ENCODE results near the gene CDC20. TPM values are rescaled to one million over a fixed set of nuclear protein-coding genes. Genes with fewer than 3 reads are reported as not detected.

CDC20 gene
- total RNA-seq, 1 donor from 2014 or later = 125 TPM

DNA sequence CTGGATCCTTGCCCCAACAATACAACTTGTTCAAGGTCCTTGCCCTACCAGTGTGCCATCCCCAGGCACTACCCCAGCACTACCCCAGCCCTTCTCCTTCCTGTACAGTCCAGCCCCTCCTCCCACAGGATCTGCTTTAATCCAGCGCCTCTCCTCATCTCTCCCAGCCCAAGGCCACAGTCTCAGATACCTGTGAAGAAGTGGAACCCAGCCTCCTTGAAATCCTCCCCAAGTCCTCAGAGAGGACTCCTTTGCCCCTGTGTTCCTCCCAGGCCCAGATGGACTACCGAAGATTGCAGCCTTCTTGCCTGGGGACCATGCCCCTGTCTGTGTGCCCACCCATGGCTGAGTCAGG is 6.5 kb upstream of the CDC20 start:
- no peak overlapping the region for H3K27ac Mint-ChIP-seq
- peaks cover 8% of the 10 kb centered on the region for H3K36me3 Mint-ChIP-seq (ENCODE audit: low read depth)
- H3K4me1 Mint-ChIP-seq (ENCODE audit: low read depth) = peaks cover 15% of the 10 kb centered on the region
- H3K4me3 Mint-ChIP-seq (ENCODE audit: low read depth) = no peak overlapping the region
- intact Hi-C loops (cut with micrococcal nuclease) = no loop called here
- no peak for DNase-seq (ENCODE audit: low spot score)
- H3K9me3 Mint-ChIP-seq = no peaks in the 10 kb centered on the region
- no peaks in the 10 kb centered on the region for H3K27me3 Mint-ChIP-seq (ENCODE audit: low read depth)

DNA sequence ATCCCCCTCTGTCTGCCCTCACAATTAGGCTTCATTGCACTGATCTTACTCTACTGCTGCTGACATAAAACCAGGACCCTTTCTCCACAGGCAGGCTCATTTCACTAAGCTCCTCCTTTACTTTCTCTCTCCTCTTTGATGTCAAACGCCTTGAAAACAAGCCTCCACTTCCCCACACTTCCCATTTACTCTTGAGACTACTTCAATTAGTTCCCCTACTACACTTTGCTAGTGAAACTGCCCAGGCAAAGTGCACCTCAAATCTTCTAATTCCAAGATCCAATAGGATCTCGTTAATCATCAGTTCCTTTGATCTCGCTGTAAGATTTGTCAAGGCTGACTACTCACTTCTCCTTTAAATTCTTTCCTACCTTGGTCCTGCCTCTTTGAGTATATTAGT is 5.9 kb upstream of the CDC20 start:
- Mint-ChIP-seq H3K27ac (no peak overlapping the region), H3K36me3 (ENCODE audit: low read depth) (peaks cover 11% of the 10 kb centered on the region), H3K9me3 (no peaks in the 10 kb centered on the region), H3K4me1 (ENCODE audit: low read depth) (peaks cover 18% of the 10 kb centered on the region), H3K4me3 (ENCODE audit: low read depth) (no peak overlapping the region), H3K27me3 (ENCODE audit: low read depth) (no peaks in the 10 kb centered on the region)
- intact Hi-C loops (cut with micrococcal nuclease) = no loop called here
- no peak for DNase-seq (ENCODE audit: low spot score)

DNA sequence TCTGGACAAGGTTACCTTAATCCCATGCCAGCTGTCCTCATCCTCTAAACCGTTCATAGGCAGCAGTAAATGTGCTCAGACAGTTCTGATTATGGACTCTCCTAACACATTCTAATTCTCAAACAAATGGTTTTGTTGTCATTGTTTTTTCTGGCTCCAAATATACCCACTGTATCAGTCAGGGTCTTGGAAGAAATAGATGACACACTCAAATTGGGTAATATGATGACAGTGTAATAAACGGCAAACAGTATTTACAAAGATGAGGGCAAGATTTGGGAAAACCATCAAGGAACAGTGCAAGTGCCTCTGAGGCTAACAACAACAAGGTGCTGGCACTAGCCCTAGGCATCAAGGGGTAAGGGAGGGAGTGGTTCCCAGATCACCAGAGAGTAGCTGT is 4.3 kb upstream of the CDC20 start:
- no peak for DNase-seq (ENCODE audit: low spot score)
- peaks cover 18% of the 10 kb centered on the region for H3K4me1 Mint-ChIP-seq (ENCODE audit: low read depth)
- H3K36me3 Mint-ChIP-seq (ENCODE audit: low read depth) = peaks cover 17% of the 10 kb centered on the region
- intact Hi-C loops (cut with micrococcal nuclease) = no loop called here
- no peaks in the 10 kb centered on the region for H3K9me3 Mint-ChIP-seq
- H3K27me3 Mint-ChIP-seq (ENCODE audit: low read depth) = no peaks in the 10 kb centered on the region
- H3K27ac Mint-ChIP-seq = no peak overlapping the region
- H3K4me3 Mint-ChIP-seq (ENCODE audit: low read depth) = no peak overlapping the region

DNA sequence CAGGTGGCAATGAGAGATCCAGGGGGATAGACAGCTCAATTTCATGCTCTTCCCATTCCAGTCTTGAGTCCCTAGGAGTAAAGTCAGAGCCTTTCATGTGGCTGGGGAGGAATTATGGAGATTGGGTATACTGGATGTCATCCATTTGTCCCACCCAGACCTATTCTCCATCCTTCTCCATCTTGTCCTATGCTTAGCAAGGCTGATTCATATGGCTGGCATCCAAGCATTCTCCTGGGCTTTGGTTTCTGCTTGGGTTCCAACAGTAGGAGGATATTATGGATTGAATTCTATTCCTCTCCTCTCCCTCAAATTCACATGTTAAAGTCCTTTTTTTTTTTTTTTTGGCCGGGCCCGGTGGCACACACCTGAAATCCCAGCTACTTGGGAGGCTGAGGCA is 3.8 kb upstream of the CDC20 start:
- Mint-ChIP-seq H3K36me3 (ENCODE audit: low read depth) (peaks cover 22% of the 10 kb centered on the region), H3K4me3 (ENCODE audit: low read depth) (no peak overlapping the region), H3K9me3 (no peaks in the 10 kb centered on the region), H3K27ac (no peak overlapping the region), H3K4me1 (ENCODE audit: low read depth) (peaks cover 17% of the 10 kb centered on the region), H3K27me3 (ENCODE audit: low read depth) (no peaks in the 10 kb centered on the region)
- DNase-seq (ENCODE audit: low spot score) = no peak
- intact Hi-C loops (cut with micrococcal nuclease) = no loop called here

DNA sequence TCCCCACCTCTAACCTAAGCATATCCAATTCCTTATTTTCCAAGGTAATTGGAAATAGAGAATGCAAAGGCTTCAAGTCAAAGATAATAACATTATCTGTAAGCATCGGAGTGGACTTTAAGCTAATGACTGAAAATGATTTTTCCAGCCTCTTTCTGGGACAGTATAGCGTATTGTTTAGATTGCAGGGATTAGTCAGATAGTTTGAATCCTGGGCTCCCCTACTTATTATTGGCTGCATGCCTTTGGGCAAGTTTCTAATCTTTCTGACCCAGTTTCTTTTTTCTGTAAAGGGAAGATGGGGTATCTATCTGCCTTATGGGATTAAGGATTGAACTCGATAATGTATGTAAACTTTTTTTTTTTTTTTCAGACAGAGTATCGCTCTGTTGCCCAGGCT is 1.5 kb upstream of the CDC20 start:
- intact Hi-C loops (cut with micrococcal nuclease) = no loop called here
- Mint-ChIP-seq H3K36me3 (ENCODE audit: low read depth) (peaks cover 45% of the 10 kb centered on the region), H3K9me3 (no peaks in the 10 kb centered on the region), H3K27ac (no peak overlapping the region), H3K4me3 (ENCODE audit: low read depth) (no peak overlapping the region), H3K27me3 (ENCODE audit: low read depth) (no peaks in the 10 kb centered on the region), H3K4me1 (ENCODE audit: low read depth) (peaks cover 36% of the 10 kb centered on the region)
- DNase-seq (ENCODE audit: low spot score) = no peak

DNA sequence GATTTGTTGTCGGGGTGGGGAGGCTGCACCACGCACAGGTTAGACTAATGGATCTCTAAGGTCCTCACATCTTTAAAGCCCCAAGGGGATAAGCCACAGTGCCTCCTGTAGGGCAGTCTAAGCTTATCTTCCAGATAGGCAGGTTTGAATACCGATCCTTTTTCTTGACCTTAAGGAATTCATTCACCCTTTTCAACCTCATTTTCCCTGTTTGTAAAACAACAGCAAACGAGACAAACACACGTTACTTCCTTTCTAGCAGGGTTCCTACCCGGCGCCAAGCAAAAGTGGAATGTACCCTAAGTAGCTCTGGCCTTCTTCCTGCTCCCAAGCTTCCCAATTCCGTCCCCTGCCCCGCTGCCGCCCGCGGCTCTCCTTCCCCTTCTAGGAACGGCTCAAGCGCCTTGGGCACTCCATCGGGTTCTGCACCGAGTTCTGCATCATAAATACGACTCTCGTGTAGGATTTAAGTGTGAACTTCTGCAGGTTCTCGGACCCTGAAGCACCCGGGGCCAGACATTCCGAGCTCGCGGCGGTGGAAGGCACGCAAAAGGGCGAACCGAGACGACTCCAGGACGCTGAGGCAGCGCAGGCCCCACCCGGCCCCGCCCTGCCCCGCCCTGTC is 548 bp upstream of the CDC20 start:
- Mint-ChIP-seq H3K4me3 (ENCODE audit: low read depth) (peak overlapping the region; percentile 93), H3K27ac (peak overlapping the region; percentile 88), H3K36me3 (ENCODE audit: low read depth) (peaks cover 52% of the 10 kb centered on the region), H3K9me3 (no peaks in the 10 kb centered on the region), H3K27me3 (ENCODE audit: low read depth) (no peaks in the 10 kb centered on the region), H3K4me1 (ENCODE audit: low read depth) (peaks cover 37% of the 10 kb centered on the region)
- intact Hi-C loops (cut with micrococcal nuclease) = loop anchor here (1.0 kb wide), 3 partner anchors 10 to 131 kb away; partner anchors contain the start of gene ELOVL1
- no peak for DNase-seq (ENCODE audit: low spot score)

DNA sequence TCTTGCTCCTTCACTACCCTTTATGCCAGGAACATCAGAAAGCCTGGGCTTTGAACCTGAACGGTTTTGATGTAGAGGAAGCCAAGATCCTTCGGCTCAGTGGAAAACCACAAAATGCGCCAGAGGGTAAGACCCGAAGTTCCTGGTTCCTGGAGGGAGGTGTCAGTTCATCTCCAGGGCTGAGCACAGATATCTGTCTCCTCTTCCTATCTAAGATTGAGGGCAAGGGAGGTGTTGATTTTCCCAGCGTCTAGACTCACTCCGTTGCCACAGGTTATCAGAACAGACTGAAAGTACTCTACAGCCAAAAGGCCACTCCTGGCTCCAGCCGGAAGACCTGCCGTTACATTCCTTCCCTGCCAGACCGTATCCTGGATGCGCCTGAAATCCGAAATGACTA is 915 bp downstream of the CDC20 start:
- DNase-seq (ENCODE audit: low spot score) = no peak
- peaks cover 64% of the 10 kb centered on the region for H3K36me3 Mint-ChIP-seq (ENCODE audit: low read depth)

DNA sequence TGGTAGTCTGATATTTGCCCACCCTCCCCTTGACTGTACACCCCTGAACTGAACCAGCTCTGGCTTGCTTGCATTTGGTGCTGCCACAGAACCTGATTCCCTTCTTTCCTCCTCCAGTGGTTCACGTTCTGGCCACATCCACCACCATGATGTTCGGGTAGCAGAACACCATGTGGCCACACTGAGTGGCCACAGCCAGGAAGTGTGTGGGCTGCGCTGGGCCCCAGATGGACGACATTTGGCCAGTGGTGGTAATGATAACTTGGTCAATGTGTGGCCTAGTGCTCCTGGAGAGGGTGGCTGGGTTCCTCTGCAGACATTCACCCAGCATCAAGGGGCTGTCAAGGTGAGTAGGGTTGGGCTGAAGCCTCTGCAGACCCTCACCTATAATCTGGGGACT is 1.8 kb downstream of the CDC20 start:
- no peak for DNase-seq (ENCODE audit: low spot score)
- Mint-ChIP-seq H3K4me1 (ENCODE audit: low read depth) (peaks cover 49% of the 10 kb centered on the region), H3K27me3 (ENCODE audit: low read depth) (no peaks in the 10 kb centered on the region), H3K4me3 (ENCODE audit: low read depth) (peak overlapping the region; percentile 93), H3K27ac (peak overlapping the region; percentile 44), H3K36me3 (ENCODE audit: low read depth) (peaks cover 72% of the 10 kb centered on the region), H3K9me3 (no peaks in the 10 kb centered on the region)
- intact Hi-C loops (cut with micrococcal nuclease) = loop anchor here (10.0 kb wide), 2 partner anchors 94 to 676 kb away; partner anchors contain the start of genes HYI and YBX1

More for the DNA sequence above, 915 bp downstream of the CDC20 start:
- H3K9me3 Mint-ChIP-seq = no peaks in the 10 kb centered on the region
- H3K27me3 Mint-ChIP-seq (ENCODE audit: low read depth) = no peaks in the 10 kb centered on the region
- H3K4me1 Mint-ChIP-seq (ENCODE audit: low read depth) = peaks cover 42% of the 10 kb centered on the region
- H3K4me3 Mint-ChIP-seq (ENCODE audit: low read depth) = peak overlapping the region; percentile 93
- intact Hi-C loops (cut with micrococcal nuclease) = loop anchor here (10.0 kb wide), 2 partner anchors 95 to 675 kb away; partner anchors contain the start of genes HYI and YBX1
- H3K27ac Mint-ChIP-seq = peak overlapping the region; percentile 64

DNA sequence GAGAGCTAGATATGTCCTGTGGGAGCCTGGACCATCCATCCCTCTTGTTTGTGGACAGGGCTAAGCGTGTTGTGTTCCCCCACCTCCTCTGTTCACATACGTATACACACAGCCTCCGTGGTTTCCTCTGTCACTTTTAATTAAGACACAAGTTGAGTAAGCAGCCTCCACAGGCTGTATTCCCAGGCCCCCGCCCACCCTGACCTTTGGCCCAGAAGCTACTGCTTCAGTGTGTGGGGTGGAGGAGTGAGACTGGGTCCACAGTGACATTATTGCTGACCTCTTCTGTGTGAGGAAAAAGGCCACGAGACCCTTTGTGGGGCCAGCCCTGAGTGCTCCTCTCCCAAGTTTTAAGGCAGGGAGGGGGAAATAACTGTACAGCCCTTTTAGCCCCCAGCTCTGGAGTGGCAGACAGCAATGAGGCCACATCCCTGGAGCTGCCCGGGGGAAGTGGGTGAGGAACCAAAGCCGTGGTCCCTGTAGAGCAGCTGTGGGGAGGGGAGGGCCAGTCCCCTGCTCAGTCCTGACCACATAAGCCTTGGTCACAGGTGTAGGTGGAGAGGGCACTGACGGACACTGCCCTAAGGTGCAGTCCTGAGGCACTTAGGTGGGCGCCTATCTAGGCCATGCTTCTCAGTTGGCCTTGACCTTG is 4.6 kb downstream of the CDC20 start:
- peaks cover 51% of the 10 kb centered on the region for H3K4me1 Mint-ChIP-seq (ENCODE audit: low read depth)
- no peaks in the 10 kb centered on the region for H3K27me3 Mint-ChIP-seq (ENCODE audit: low read depth)
- H3K36me3 Mint-ChIP-seq (ENCODE audit: low read depth) = peaks cover 78% of the 10 kb centered on the region
- H3K4me3 Mint-ChIP-seq (ENCODE audit: low read depth) = peak overlapping the region; percentile 19
- DNase-seq (ENCODE audit: low spot score) = no peak
- intact Hi-C loops (cut with micrococcal nuclease) = loop anchor here (10.0 kb wide), 2 partner anchors 91 to 679 kb away; partner anchors contain the start of genes HYI and YBX1
- no peaks in the 10 kb centered on the region for H3K9me3 Mint-ChIP-seq
- H3K27ac Mint-ChIP-seq = peak overlapping the region; percentile 58

DNA sequence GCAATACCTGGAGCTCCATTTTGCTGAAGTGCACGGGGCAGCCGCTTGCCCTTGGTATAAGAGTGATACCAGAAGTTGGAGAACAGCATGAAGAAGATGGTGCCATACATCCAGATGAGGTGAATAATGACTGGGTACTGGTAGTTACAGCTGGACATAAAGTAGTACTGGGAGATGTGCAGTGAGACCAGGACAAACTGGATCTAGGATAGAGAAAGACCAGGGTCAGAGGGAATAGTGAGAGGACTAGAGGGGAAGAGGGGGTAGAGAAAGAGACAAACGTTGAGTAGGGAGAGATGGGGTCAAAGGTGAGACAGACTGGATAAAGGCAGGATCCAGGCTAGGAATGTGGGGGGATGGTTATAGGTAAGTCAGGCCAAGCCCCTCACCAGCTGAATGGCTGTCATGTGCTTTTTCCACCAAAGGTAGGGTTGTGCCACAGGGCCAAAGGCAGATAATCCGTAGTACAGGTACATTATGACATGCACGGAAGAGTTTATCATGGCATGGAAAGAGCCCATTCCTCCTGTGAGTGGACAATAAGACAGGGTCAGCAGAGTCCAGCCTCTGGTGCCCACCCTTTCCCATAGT is 5.2 kb downstream of the CDC20 start:
- Mint-ChIP-seq H3K4me1 (ENCODE audit: low read depth) (peaks cover 56% of the 10 kb centered on the region), H3K9me3 (no peaks in the 10 kb centered on the region), H3K4me3 (ENCODE audit: low read depth) (peak overlapping the region; percentile 19), H3K27me3 (ENCODE audit: low read depth) (no peaks in the 10 kb centered on the region), H3K36me3 (ENCODE audit: low read depth) (peaks cover 77% of the 10 kb centered on the region), H3K27ac (peak overlapping the region; percentile 44)
- intact Hi-C loops (cut with micrococcal nuclease) = loop anchor here (10.0 kb wide), 2 partner anchors 91 to 679 kb away; partner anchors contain the start of genes HYI and YBX1
- DNase-seq (ENCODE audit: low spot score) = no peak

DNA sequence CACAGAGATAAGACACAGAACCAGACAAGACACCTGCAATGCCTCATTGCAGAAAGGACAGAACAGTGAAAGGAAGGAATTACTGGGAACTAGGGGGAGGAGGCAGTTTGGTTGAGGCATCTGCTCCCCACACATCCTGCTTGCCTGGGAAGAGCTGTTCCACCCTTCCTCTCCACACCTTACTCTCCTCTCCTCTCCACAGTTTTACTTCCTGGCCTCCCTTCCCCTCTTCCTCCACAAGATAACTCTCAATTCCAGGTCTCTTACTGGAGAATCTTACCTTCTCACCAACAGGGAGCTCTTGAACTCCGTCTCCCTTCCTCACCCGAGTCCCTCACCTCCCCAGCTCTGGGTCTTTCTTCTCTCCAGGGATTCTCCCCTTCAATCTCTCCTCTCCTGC is 6.9 kb downstream of the CDC20 start:
- H3K27me3 Mint-ChIP-seq (ENCODE audit: low read depth) = no peaks in the 10 kb centered on the region
- H3K9me3 Mint-ChIP-seq = no peaks in the 10 kb centered on the region
- peaks cover 67% of the 10 kb centered on the region for H3K36me3 Mint-ChIP-seq (ENCODE audit: low read depth)
- H3K27ac Mint-ChIP-seq = peak overlapping the region; percentile 46
- peak overlapping the region; percentile 91 for H3K4me3 Mint-ChIP-seq (ENCODE audit: low read depth)
- intact Hi-C loops (cut with micrococcal nuclease) = loop anchor here (5.0 to 10.0 kb wide), 3 partner anchors 89 to 681 kb away; partner anchors contain the start of genes CFAP57, EBNA1BP2, HYI and YBX1
- peaks cover 48% of the 10 kb centered on the region for H3K4me1 Mint-ChIP-seq (ENCODE audit: low read depth)
- no peak for DNase-seq (ENCODE audit: low spot score)

DNA sequence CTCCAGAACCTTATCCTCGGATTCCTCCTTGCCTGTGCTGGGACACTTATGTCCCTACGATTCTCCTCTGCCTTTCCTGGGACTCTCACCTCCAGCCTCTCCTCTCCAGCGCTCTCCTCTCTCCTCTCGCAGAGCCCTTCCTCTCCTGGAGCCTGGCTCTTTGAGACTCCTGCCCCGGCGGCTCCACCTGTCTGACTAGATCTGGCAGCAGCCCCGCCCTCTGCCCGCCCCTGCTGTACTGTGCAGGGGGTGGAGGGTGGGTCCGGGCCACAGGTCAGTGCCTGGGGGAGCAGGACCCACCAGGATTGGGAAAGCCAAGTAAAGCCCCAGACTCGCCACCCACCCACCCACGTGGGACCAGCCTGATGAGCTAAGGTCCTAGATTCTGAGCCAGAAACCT is 7.4 kb downstream of the CDC20 start:
- H3K4me1 Mint-ChIP-seq (ENCODE audit: low read depth) = peaks cover 47% of the 10 kb centered on the region
- H3K9me3 Mint-ChIP-seq = no peaks in the 10 kb centered on the region
- H3K27me3 Mint-ChIP-seq (ENCODE audit: low read depth) = no peaks in the 10 kb centered on the region
- intact Hi-C loops (cut with micrococcal nuclease) = loop anchor here (5.0 to 10.0 kb wide), 3 partner anchors 89 to 681 kb away; partner anchors contain the start of genes CFAP57, EBNA1BP2, HYI and YBX1
- DNase-seq (ENCODE audit: low spot score) = no peak
- H3K27ac Mint-ChIP-seq = peak overlapping the region; percentile 46
- peaks cover 63% of the 10 kb centered on the region for H3K36me3 Mint-ChIP-seq (ENCODE audit: low read depth)
- peak overlapping the region; percentile 91 for H3K4me3 Mint-ChIP-seq (ENCODE audit: low read depth)

DNA sequence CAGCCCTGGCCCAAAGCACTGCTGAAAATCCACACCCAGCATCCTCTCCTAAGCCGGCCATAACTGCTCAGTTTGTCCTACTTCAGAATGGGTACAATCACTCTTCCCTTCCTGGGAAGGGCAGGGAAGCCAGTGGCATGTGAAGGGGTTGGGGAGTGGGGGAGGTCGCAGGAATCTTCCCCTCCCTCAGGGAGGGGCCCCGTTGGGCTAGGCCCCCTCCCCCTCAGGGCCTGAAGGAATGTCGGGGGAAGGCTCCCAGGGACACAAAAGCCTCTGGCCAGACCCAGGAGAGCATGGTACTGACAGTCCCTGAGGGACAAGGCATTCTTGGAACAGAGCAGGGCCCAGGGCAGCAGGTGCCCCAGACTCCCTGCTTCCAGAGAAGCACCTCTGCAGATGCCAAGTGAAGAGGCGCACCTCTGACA is 7.8 kb downstream of the CDC20 start:
- Mint-ChIP-seq H3K36me3 (ENCODE audit: low read depth) (peaks cover 58% of the 10 kb centered on the region), H3K27ac (peak overlapping the region; percentile 85), H3K4me3 (ENCODE audit: low read depth) (peak overlapping the region; percentile 91), H3K4me1 (ENCODE audit: low read depth) (peaks cover 42% of the 10 kb centered on the region), H3K27me3 (ENCODE audit: low read depth) (no peaks in the 10 kb centered on the region), H3K9me3 (no peaks in the 10 kb centered on the region)
- DNase-seq (ENCODE audit: low spot score) = no peak
- intact Hi-C loops (cut with micrococcal nuclease) = loop anchor here (5.0 to 10.0 kb wide), 3 partner anchors 88 to 682 kb away; partner anchors contain the start of genes CFAP57, EBNA1BP2, HYI and YBX1
